Type B pancreatic cell (in vitro differentiated cells): Measurements from ENCODE around the gene MGAT4A. TPM values are rescaled to one million over a fixed set of nuclear protein-coding genes. Genes with fewer than 3 reads are reported as not detected.

Experiments used
- DNase-seq: peaks from one replicate; pipeline ENCODE4 v3.0.0; 2021; ENCODE audit warnings: mixed read lengths; ENCODE audit not compliant: unreplicated experiment; ENCODE audit errors: extremely low spot score
- H3K27ac Mint-ChIP-seq: 2 replicates; pipeline ENCODE4 v1.8.0; 2021; ENCODE audit warnings: mild to moderate bottlenecking, mixed read lengths
- H3K27me3 Mint-ChIP-seq: 2 replicates; pipeline ENCODE4 v1.8.0; 2021; ENCODE audit warnings: mixed read lengths
- H3K36me3 Mint-ChIP-seq: 2 replicates; pipeline ENCODE4 v1.8.0; 2021; ENCODE audit warnings: mixed read lengths
- H3K4me1 Mint-ChIP-seq: one replicate; pipeline ENCODE4 v1.8.0; 2021; ENCODE audit warnings: mixed read lengths; ENCODE audit not compliant: unreplicated experiment
- H3K4me3 Mint-ChIP-seq: 2 replicates; pipeline ENCODE4 v1.8.0; 2021; ENCODE audit warnings: mild to moderate bottlenecking, mixed read lengths
- H3K9me3 Mint-ChIP-seq: 2 replicates; pipeline ENCODE4 v1.8.0; 2021; ENCODE audit warnings: mixed read lengths
- CTCF ChIP-seq: fragments of 200-600 bp; sonication (generic); conservative IDR thresholded peaks from 2 replicates; pipeline ENCODE4 v1.5.0; 2021; ENCODE audit warnings: antibody characterized with exemption, mild to moderate bottlenecking
- total RNA-seq: library from RNA; stranded (reverse); gene quantifications from 2 replicates; pipeline ENCODE4 v1.2.1, GENCODE V29; 2021; ENCODE audit warnings: low replicate concordance

Gene MGAT4A
- total RNA-seq, 1 donor from 2014 or later = 32.5 TPM

GRCh38 chr2:98649135-98649991 lies 81.6 kb downstream of the MGAT4A start:
- peak overlapping the region; percentile 40 for H3K27ac Mint-ChIP-seq
- no peaks in the 10 kb centered on the region for H3K27me3 Mint-ChIP-seq
- H3K4me3 Mint-ChIP-seq = no peak overlapping the region
- no peaks in the 10 kb centered on the region for H3K9me3 Mint-ChIP-seq
- DNase-seq = peak; percentile 82
- H3K36me3 Mint-ChIP-seq = no peaks in the 10 kb centered on the region
- peaks cover 5% of the 10 kb centered on the region for H3K4me1 Mint-ChIP-seq
- peak; percentile 98 for TF ChIP-seq CTCF

- no peak for TF ChIP-seq CTCF
- Mint-ChIP-seq H3K4me3 (no peak overlapping the region), H3K36me3 (peaks cover 2% of the 10 kb centered on the region), H3K4me1 (peaks cover 5% of the 10 kb centered on the region), H3K27ac (no peak overlapping the region), H3K27me3 (no peaks in the 10 kb centered on the region), H3K9me3 (no peaks in the 10 kb centered on the region)
- no peak for DNase-seq
Observed at GRCh38 chr2:98648451-98648850, 82.5 kb downstream of the MGAT4A start.

- peaks cover 5% of the 10 kb centered on the region for H3K4me1 Mint-ChIP-seq
- H3K4me3 Mint-ChIP-seq = no peak overlapping the region
- H3K9me3 Mint-ChIP-seq = no peaks in the 10 kb centered on the region
- peaks cover 5% of the 10 kb centered on the region for H3K36me3 Mint-ChIP-seq
- no peaks in the 10 kb centered on the region for H3K27me3 Mint-ChIP-seq
- H3K27ac Mint-ChIP-seq = no peak overlapping the region
- no peak for DNase-seq
- TF ChIP-seq CTCF = no peak
Observed at GRCh38 chr2:98647636-98648035, 83.3 kb downstream of the MGAT4A start.

- peak overlapping the region; percentile 42 for H3K27ac Mint-ChIP-seq
- H3K4me3 Mint-ChIP-seq = no peak overlapping the region
- H3K27me3 Mint-ChIP-seq = no peaks in the 10 kb centered on the region
- no peaks in the 10 kb centered on the region for H3K9me3 Mint-ChIP-seq
- H3K36me3 Mint-ChIP-seq = peaks cover 5% of the 10 kb centered on the region
- no peaks in the 10 kb centered on the region for H3K4me1 Mint-ChIP-seq
- no peak for TF ChIP-seq CTCF
- no peak for DNase-seq
Observed at GRCh38 chr2:98643496-98644100, 87.3 kb downstream of the MGAT4A start.

- H3K27me3 Mint-ChIP-seq = no peaks in the 10 kb centered on the region
- no peaks in the 10 kb centered on the region for H3K9me3 Mint-ChIP-seq
- DNase-seq = no peak
- H3K27ac Mint-ChIP-seq = no peak overlapping the region
- peaks cover 11% of the 10 kb centered on the region for H3K4me1 Mint-ChIP-seq
- H3K36me3 Mint-ChIP-seq = no peaks in the 10 kb centered on the region
- H3K4me3 Mint-ChIP-seq = no peak overlapping the region
- no peak for TF ChIP-seq CTCF
Observed at GRCh38 chr2:98637401-98638147, 93.4 kb downstream of the MGAT4A start.
